ENCODE results near the gene FLVCR2.

GRCh38 chr14:75533791-75534555, 44.4 kb upstream of the FLVCR2 start:
- TF ChIP-seq CTCF (IDR thresholded peaks at IDR 0.05; ENCODE audit: low read length): no peak
- TF ChIP-seq EZH2phosphoT487 (IDR thresholded peaks at IDR 0.05; ENCODE audit: low read length): no peak
- TF ChIP-seq EZH2 (optimal IDR thresholded peaks at IDR 0.05; ENCODE audit: low read depth, low read length): no peak

Measured in MM.1S (cell line).